Fibroblast of villous mesenchyme (primary cell): ENCODE results near the gene EPC1. TPM values are rescaled to one million over a fixed set of nuclear protein-coding genes. Genes with fewer than 3 reads are reported as not detected.

ENCODE experiments used
- DNase-seq: peaks from one replicate; pipeline ENCODE4 v3.0.0-alpha.2; 2010; ENCODE audit warnings: low read depth
- H3K4me3 ChIP-seq: 2 replicates; pipeline ENCODE4 v1.5.1; 2011; ENCODE audit warnings: low read depth, mild to moderate bottlenecking, low read length
- CTCF ChIP-seq: IDR thresholded peaks from 2 replicates; pipeline ENCODE4 v1.5.1; 2012; ENCODE audit warnings: low read depth, mild to moderate bottlenecking, low read length; ENCODE audit not compliant: insufficient read depth
- total RNA-seq: library from RNA; depleted of rRNA; stranded (reverse); fragments of >200 nt; gene quantifications from 2 replicates; pipeline ENCODE4 v1.2.3, GENCODE V29; 2012

Gene EPC1
- total RNA-seq, 1 donor: 19.4 TPM

DNA sequence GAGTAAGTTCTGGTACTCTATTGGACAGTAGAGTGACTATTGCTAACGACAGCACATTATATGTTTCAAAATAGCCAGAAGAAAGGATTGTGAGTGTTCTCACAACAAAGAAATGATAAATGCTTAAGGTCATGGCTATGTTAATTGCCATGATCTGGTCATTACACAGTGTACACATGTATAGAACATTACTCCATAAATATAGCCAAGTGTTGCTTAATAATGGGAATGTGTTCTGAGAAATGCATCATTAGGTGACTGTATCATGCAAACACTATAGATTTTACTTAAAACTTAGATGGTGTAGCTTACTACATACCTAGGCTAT lies 19.6 kb downstream of the EPC1 start:
- no peak for TF ChIP-seq CTCF
- DNase-seq: peak; percentile 66
- no peak overlapping the region for H3K4me3 ChIP-seq

- H3K4me3 ChIP-seq: no peak overlapping the region
- DNase-seq: peak; percentile 27
- no peak for TF ChIP-seq CTCF
These were observed 20.1 kb downstream of the EPC1 start for GRCh38 chr10:32326680-32327363.

DNA sequence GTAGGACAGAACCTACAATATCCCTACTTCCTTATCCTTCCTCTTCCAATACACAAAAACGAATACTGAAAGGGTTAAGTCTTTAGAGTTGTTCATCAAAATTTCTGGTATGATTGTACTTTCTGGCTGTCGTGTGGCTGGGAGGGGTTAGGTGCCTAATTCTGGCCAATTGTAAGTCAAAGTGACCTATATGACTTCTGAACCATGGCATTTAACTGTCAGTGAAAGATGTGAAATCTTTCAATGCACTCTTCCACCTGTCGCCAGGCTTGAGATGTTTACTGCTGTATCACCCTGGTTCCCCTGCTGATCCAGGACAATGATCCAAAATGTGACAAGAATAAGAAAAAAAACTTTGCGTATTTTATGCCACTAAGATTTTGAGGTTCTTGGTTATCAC lies 20.8 kb downstream of the EPC1 start:
- no peak for TF ChIP-seq CTCF
- no peak overlapping the region for H3K4me3 ChIP-seq
- DNase-seq: no peak

DNA sequence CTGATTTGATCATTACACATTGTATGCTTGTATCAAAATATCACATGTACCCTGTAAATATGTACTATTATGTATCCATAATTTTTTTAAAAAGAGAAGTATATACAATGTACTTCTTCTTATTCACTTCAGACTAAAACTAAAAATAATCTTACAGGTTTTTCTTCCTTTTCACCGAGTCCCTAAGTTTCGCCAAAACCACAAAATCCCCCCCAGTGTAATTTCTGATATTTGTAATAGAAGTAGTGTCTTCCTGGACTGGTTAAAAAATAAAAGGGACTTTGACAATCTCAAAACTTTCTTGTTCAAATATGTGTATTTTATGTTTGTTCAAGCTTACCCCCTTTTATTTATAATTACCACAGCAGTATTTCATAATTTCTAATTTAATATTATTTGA lies 23.9 kb downstream of the EPC1 start:
- no peak overlapping the region for H3K4me3 ChIP-seq
- no peak for TF ChIP-seq CTCF
- no peak for DNase-seq

GRCh38 chr10:32321016-32321631 lies 25.8 kb downstream of the EPC1 start:
- H3K4me3 ChIP-seq: no peak overlapping the region
- TF ChIP-seq CTCF: no peak
- no peak for DNase-seq

GRCh38 chr10:32318476-32318896 lies 28.5 kb downstream of the EPC1 start:
- TF ChIP-seq CTCF: no peak
- peak; percentile 87 for DNase-seq
- H3K4me3 ChIP-seq: no peak overlapping the region

DNA sequence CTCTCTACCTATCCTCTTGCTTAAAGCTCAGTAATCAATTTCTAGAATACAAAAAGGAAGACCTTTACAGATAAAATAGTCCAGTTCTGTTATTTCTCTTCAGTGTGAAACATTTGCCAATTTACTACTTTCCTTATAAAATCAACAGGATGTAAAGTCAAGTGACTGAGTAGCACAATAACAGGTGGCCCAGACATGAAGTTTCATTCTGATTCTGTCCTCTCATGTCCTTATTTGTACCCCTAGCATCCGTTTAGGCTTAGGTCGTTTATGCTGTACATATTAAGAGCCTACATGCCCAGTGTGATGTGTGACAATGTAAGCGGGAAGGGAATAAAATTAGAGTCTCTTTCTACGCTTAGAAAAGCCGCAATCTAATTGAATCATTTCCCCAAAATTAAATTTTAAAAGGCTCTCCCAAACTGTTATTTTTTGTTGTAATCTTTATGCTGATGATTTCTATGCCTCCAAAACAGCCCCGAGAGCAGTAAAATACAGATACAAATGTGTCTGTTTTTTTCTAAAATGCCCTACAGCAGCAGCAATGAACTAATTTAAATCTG lies 29.1 kb downstream of the EPC1 start:
- H3K4me3 ChIP-seq: no peak overlapping the region
- TF ChIP-seq CTCF: no peak
- no peak for DNase-seq
